NCI-H748 (cell line): ENCODE data around the gene FUT9.

Experiments used
- DNase-seq: peaks from one replicate; lab custom pipeline; 2025; ENCODE audit not compliant: unreplicated experiment; lab: John Stamatoyannopoulos, UW

Gene FUT9

GRCh38 chr6:96066376-96066775, 50.6 kb downstream of the FUT9 start:
- no peak for DNase-seq

- DNase-seq = no peak
Observed at GRCh38 chr6:96073555-96073954, 57.8 kb downstream of the FUT9 start.

- DNase-seq = no peak
Observed at GRCh38 chr6:96074006-96074405, 58.2 kb downstream of the FUT9 start.

GRCh38 chr6:96075826-96076225, 60.1 kb downstream of the FUT9 start:
- peak; percentile 37 for DNase-seq

- DNase-seq = no peak
Observed at GRCh38 chr6:96086745-96087144, 71.0 kb downstream of the FUT9 start.

- DNase-seq = peak; percentile 14
Observed at GRCh38 chr6:96089173-96089572, 73.4 kb downstream of the FUT9 start.

GRCh38 chr6:96094077-96094476, 78.3 kb downstream of the FUT9 start:
- no peak for DNase-seq

GRCh38 chr6:96099069-96099468, 83.3 kb downstream of the FUT9 start:
- no peak for DNase-seq

GRCh38 chr6:96101564-96101963, 85.8 kb downstream of the FUT9 start:
- no peak for DNase-seq

GRCh38 chr6:96104910-96105309, 89.1 kb downstream of the FUT9 start:
- no peak for DNase-seq

GRCh38 chr6:96110878-96111277, 95.1 kb downstream of the FUT9 start:
- no peak for DNase-seq

- no peak for DNase-seq
Observed at GRCh38 chr6:96116674-96117073, 100.9 kb downstream of the FUT9 start.

- no peak for DNase-seq
Observed at GRCh38 chr6:96124778-96125177, 109.0 kb downstream of the FUT9 start.

- DNase-seq = no peak
Observed at GRCh38 chr6:96138406-96138805, 122.6 kb downstream of the FUT9 start.

- no peak for DNase-seq
Observed at GRCh38 chr6:96142142-96142541, 126.4 kb downstream of the FUT9 start.

- DNase-seq = no peak
Observed at GRCh38 chr6:96150431-96150830, 134.7 kb downstream of the FUT9 start.

- no peak for DNase-seq
Observed at GRCh38 chr6:96151707-96152106, 135.9 kb downstream of the FUT9 start.

- no peak for DNase-seq
Observed at GRCh38 chr6:96152114-96152708, 136.4 kb downstream of the FUT9 start.

GRCh38 chr6:96153775-96154174, 138.0 kb downstream of the FUT9 start:
- no peak for DNase-seq

- peak; percentile 44 for DNase-seq
Observed at GRCh38 chr6:96156425-96156824, 140.7 kb downstream of the FUT9 start.

GRCh38 chr6:96157018-96157565, 141.3 kb downstream of the FUT9 start:
- DNase-seq = peak; percentile 15

- DNase-seq = no peak
Observed at GRCh38 chr6:96162711-96163120, 146.9 kb downstream of the FUT9 start.

GRCh38 chr6:96164802-96165201, 149.0 kb downstream of the FUT9 start:
- DNase-seq = no peak
